ENCODE measurements around the gene AIG1.
"Not testable (repeated sequence)": the region's sequence is repeated elsewhere in the genome, so short reads cannot be mapped to it uniquely, and the experiment has no call there.

The AIG1 gene

DNA sequence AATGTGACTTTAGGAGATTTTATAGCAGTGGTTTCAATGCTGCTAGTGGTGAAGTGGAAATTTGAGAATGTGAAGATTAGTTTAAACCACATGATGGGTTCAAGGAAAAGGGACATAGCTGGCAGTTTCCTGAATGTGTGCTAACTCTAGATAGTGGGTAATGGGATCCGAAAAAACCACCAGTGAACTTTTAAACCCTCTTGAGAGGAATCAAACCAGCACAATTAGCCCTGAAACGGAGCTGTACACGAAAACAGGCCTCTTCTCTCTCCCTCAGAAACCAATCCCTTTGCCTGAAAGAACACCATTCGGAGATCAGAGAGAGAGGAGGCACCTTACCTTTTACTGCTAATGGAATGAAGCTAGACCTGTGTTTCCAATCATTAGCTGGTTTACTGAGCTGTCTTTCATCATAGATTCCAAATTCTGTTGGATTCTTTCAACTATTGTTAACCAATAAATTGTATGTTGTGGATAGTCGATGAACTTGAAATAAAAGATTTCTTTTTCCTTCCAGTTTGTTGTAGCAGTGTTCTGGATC lies 103.9 kb downstream of the AIG1 start:
- DNase-seq (ENCODE audit: low read depth in 2 of 2): no peak

- no peak for DNase-seq (ENCODE audit: low read depth in 2 of 2)
Observed at GRCh38 chr6:143165315-143165855, 104.7 kb downstream of the AIG1 start.

GRCh38 chr6:143166247-143166695 lies 105.6 kb downstream of the AIG1 start:
- no peak for DNase-seq (ENCODE audit: low read depth in 2 of 2)

- no peak for DNase-seq (ENCODE audit: low read depth in 2 of 2)
Observed at GRCh38 chr6:143167224-143167623, 106.5 kb downstream of the AIG1 start.

- not testable (repeated sequence) for DNase-seq (ENCODE audit: low read depth in 2 of 2)
Observed at GRCh38 chr6:143168396-143168816, 107.7 kb downstream of the AIG1 start.

DNA sequence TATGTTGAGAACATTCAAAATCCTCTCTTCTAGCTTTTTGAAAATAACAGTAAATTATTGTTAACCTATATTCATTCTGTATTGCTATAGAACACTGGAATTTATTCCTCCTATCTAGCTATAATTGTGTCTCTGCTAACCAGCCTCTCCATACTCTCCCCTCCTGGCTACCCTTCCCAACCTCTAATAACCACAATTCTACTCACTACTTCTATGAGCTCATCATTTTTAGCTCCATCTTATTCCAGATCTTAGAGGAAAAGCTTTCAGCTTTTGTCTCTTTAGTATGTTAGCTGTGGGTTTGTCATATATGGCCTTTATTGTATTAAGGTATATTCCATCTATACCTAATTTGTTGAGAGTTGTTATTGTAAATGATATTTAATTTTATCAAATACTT lies 108.8 kb downstream of the AIG1 start:
- no peak for DNase-seq (ENCODE audit: low read depth in 2 of 2)

DNA sequence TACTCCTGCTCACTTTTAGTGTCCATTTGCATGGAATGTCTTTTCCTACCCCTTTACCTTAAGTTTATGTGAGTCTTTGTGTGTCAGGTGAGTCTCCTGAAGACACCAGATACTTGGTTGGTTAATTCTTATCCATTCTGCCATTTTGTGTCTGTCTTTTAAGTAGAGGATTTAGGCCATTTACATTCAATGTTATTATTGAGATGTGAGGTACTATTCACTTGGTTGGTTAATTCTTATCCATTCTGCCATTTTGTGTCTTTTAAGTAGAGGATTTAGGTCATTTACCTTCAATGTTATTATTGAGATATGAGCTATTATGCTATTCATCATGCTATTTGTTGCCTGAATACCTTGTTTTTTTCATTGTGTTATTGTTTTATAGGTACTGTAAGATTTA lies 113.8 kb downstream of the AIG1 start:
- no peak for DNase-seq (ENCODE audit: low read depth in 2 of 2)

DNA sequence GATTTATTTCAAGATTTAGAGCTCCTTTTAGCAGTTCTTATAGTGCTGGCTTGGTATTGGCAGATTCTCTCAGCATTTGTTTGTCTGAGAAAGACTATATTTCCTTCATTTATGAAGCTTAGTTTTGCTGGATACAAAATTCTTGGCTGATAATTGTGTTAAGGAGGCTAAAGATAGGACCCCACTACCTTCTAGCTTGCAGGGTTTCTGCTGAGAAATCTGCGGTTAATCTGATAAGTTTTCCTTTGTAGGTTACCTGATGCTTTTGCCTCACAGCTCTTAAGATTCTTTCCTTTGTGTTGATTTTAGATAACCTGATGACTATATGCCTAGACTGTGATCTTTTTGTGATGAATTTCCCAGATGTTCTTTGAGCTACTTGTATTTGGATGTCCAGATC lies 114.3 kb downstream of the AIG1 start:
- no peak for DNase-seq (ENCODE audit: low read depth in 2 of 2)

DNA sequence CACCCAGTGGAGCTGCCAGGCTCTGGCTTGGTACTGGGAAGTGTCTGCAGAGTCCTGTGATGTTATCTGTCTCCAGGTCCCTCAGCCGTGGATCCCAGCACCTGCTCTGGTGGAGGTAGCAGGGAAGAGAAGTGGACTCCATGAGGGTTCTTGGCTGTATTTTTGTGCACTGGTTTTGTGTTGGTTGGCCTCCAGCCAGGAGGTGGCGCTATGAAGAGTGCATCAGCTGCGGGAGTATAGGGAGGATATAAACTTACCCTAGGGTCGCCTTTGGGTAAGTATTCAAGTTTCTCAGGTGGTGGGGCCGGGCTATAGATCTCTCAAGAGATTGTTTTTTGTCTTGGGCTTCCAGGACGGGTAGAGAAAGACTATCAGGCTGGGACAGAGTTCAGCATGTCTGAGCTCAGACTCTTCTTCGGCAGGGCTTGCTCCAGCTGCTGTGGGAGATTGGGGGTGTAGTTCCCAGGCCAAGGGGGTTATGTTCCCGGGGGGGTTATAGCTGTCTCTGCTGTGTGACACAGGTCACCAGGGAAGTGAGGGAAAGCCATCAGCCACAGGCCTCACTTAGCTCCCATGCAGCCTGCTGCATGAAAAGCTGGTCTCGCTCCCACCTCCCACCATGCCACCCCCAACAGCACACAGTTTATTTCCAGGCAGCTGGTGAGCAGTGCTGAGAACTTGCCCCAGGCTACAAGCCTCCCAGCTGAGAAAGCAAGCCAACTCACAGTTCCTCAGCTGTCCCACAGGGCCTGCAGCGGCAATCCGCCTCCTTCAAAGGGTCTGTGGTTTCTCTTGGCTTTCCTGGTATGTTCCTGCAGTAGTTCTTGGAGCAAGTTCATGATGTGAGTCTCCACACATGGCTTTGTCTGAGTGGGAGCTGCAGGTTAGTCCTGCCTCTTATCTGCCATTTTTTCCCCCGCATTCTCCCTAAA lies 115.7 kb downstream of the AIG1 start:
- no peak for DNase-seq (ENCODE audit: low read depth in 2 of 2)

DNA sequence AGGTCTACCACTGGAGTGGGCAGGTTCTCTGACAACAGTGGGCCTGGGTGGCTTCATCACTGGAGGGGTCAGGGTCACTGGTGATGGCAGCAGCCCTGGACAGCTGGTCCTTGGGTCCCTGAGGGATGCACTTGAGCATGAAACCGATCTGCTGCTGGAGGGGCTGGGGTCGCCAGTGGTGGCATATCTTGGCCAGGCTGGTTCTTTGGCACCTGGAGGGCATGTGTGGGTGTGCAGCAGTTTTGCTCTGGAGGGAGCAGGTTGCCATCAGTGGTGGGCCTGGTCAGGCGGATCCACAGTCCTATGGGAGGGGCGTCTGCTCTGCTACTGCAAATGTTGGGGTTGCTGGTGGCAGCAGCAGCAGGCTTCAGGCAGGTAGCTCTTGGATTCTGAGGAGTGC lies 117.0 kb downstream of the AIG1 start:
- no peak for DNase-seq (ENCODE audit: low read depth in 2 of 2)

- DNase-seq (ENCODE audit: low read depth in 2 of 2): no peak
Observed at GRCh38 chr6:143179096-143179495, 118.4 kb downstream of the AIG1 start.

GRCh38 chr6:143179901-143180612 lies 119.4 kb downstream of the AIG1 start:
- no peak for DNase-seq (ENCODE audit: low read depth in 2 of 2)

DNA sequence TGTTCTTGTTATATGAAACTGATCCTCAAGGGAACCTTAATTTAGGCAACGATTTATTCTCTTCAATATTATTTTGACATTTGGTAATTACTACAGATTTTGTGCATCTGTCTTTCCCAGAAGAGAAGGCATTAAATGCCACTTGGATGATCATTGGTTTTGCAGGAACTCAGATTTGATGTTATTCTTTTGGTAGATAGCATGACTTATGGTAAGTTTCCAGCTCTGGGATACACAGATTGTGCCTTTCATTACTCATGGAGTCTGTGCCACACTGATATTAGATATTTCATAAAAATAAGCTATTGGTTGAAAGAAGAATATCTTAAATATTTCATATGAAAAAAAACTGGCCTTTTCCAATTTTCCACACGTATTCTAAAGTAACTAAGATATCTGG lies 120.1 kb downstream of the AIG1 start:
- DNase-seq (ENCODE audit: low read depth in 2 of 2): no peak

GRCh38 chr6:143183666-143184065 lies 123.0 kb downstream of the AIG1 start:
- no peak for DNase-seq (ENCODE audit: low read depth in 2 of 2)

DNA sequence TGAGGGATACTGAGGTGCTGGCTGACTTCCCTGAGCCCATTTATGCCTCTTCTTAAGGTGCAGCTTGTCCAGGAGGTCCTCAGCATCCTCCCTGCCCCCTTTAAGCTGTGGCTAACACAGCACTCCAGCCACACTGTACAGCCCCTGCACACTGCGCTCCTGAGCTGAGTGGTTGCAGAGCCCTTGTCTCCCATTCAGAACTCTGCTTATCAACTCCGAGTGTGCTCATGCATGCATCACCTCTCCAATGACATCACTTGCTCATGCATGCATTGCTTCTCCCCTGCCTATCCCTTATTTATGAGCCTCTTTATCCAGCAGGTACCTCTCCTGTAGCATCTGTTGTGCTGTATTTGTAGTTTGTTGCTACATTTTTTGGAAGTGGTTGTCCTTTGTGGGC lies 124.6 kb downstream of the AIG1 start:
- no peak for DNase-seq (ENCODE audit: low read depth in 2 of 2)

DNA sequence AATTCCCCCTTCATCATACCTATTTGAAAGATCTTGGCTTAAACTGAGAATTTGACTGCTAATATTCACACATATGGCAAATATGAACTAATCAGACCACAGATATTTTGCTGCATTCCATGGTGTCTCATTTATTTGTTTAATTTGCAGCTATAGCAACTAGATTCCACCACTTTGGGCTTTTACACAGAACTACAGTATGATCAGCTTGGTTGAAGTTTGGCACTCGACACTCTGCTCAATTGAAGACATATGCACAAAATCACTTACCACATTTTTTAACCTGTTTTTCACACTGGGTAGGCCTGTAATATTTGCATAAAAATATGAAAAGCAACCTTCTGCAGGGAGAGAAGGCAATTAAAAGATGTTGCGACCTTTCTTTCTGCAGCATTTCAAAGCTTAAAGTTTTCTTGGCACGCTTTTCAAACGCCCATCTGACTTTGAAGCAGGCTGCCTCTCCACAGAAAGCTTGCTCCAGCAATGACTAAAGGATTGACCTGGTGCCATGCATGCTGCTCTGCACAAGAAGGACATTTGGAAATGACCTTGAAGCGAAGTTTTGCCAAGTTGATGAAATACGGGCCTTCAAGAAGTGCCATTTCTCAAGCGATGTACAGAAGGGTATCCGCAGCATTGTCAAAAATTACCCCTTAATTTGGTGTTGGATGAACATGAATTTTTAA lies 126.7 kb downstream of the AIG1 start:
- no peak for DNase-seq (ENCODE audit: low read depth in 2 of 2)

- DNase-seq (ENCODE audit: low read depth in 2 of 2): no peak
Observed at GRCh38 chr6:143188292-143188691, 127.6 kb downstream of the AIG1 start.

DNA sequence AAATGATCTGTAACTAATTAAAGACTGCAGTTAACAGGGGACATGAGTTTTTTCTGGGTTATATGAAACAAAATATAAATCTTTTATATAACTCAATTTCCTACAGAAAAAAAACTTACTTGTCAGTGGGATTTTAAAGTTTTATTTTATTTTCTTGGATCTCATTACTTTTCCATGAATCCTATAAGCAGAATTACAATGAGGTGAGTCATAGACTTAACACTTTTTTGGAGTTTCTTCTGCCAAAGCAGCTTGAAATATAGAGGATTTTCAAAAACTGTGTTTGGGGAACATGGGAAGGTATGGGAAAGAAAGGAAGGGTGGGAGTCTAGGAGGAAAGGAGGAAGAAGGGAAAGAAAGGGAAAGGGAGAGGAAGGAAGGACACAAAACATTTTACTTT lies 130.7 kb downstream of the AIG1 start:
- no peak for DNase-seq (ENCODE audit: low read depth in 2 of 2)

- DNase-seq (ENCODE audit: low read depth in 2 of 2): no peak
Observed at GRCh38 chr6:143192766-143193165, 132.1 kb downstream of the AIG1 start.

DNA sequence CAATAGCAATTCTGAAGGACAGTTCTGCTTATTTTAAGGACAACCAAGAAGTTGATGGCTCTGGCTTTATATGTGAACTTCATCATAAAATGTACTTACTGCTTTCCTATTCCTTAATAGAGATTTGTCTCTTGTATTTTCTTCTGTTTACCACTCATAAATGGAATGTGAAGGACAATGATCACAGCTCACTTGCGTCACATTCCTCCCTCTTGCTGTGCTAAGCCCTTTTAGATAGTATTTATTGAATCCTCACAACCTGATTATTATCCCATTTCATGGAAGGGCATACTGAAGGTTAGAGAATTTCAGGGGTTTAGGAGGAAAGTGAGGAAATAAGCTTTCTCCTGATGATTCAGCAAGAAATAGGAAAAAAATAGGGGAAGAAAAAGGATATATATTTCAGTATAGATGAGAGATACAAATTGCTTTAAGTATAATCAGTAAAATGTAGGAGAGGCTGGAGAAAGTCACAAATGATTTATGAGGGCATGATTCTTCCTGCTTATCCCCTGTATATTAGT lies 132.9 kb downstream of the AIG1 start:
- no peak for DNase-seq (ENCODE audit: low read depth in 2 of 2)

DNA sequence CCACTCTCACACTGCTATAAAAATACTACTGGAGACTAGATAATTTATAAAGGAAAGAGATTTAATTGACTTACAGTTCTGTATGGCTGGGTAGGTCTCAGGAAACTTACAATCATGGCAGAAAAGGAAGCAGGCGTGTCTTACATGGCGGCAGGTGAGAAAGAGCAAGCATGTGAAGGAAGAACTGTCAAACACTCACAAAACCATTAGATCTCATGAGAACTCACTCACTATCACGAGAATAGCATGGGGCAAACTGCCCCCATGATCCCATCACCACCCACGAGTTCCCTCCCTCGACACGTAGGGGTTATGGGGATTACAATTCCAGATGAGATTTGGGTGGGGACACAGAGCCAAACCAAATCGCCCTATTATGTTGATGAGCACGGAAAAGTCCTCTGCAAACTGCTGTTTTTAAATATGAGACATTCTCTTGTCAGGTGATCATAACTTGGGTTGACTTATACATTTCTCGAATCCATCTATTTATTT lies 133.5 kb downstream of the AIG1 start:
- no peak for DNase-seq (ENCODE audit: low read depth in 2 of 2)
